Epithelial cell of esophagus (primary cell): ENCODE measurements around the gene SCN8A.
"Not testable (repeated sequence)": the region's sequence is repeated elsewhere in the genome, so short reads cannot be mapped to it uniquely, and the experiment has no call there.

Experiments used
- DNase-seq: peaks from one replicate; pipeline ENCODE4 v3.0.0; 2010; ENCODE audit warnings: low read depth
- H3K4me3 ChIP-seq: 2 replicates; pipeline ENCODE4 v1.5.1; 2011; ENCODE audit warnings: mild to moderate bottlenecking, low read length, control low read depth
- CTCF ChIP-seq: IDR thresholded peaks from 2 replicates; pipeline ENCODE4 v1.5.1; 2011; ENCODE audit warnings: low read depth, mild to moderate bottlenecking, low read length, control low read depth, inconsistent platforms; ENCODE audit not compliant: insufficient read depth; ENCODE audit errors: missing control alignments

SCN8A gene

DNA sequence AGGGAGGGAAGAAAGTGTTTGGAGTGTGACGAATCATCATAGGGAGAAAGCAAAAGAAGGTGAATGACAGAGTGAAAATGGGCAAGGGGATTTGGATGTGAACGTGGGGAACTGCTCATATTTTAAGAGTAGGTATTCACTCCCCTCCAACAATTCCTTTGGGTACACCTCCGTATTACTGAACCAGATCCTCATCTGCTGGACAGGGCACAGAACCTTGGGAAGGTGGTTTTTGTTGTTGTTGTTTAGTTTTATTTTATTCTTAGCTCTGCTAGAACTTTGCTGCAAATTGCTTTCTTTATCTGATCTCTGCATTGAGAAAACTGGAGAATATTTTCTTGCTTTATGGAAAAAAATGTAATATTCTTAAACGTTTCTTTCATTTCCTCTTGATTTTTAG lies 7.1 kb downstream of the SCN8A start:
- DNase-seq, result no peak
- TF ChIP-seq CTCF, result no peak
- H3K4me3 ChIP-seq, result no peak overlapping the region

DNA sequence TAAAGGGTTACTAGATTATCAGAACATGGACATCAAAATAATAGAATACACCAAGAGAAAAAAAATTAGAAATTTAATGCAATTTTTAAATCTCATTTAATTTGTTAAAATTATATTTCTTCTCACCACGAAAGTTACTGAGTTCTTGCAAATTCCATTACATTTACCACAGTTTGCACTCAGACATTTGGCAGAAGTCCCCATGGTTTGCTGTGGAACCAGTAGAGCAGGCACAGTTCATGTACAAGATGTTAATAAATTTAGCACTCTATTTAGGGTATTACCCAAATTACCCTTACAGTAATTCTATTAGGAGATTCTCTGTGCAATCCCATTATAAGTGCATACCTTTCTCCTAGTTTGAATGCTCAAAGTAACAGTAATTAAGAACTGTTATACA lies 9.7 kb downstream of the SCN8A start:
- H3K4me3 ChIP-seq, result no peak overlapping the region
- TF ChIP-seq CTCF, result no peak
- no peak for DNase-seq

DNA sequence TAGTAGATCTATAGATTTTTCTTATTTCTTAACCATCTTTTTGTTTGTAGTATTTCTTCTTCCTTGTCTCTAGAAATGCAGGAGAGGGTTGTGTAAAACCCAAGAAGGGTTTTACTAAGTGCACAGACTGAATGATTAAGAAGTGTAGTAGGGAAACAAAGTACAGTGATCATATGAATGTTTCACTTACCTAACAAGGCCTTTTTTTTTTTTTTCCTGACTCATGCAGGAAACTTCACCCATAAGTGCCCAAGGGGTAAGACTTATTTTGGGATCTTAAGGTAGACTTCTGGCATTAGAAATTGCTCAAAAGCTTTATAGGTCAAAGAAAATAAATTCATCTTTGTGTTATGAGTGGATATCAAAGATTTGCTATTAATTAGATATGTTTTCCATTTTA lies 10.2 kb downstream of the SCN8A start:
- H3K4me3 ChIP-seq, result no peak overlapping the region
- DNase-seq, result peak; percentile 49
- TF ChIP-seq CTCF, result no peak

- H3K4me3 ChIP-seq, DNase-seq: not testable (repeated sequence)
Measured at GRCh38 chr12:51605896-51606295, 14.9 kb downstream of the SCN8A start.

GRCh38 chr12:51607197-51607596 lies 16.2 kb downstream of the SCN8A start:
- not testable (repeated sequence) for H3K4me3 ChIP-seq, DNase-seq

GRCh38 chr12:51620448-51620847 lies 29.4 kb downstream of the SCN8A start:
- no peak for DNase-seq
- no peak for TF ChIP-seq CTCF
- H3K4me3 ChIP-seq, result no peak overlapping the region

- H3K4me3 ChIP-seq, result no peak overlapping the region
- no peak for DNase-seq
- TF ChIP-seq CTCF, result no peak
Measured at GRCh38 chr12:51621156-51621922, 30.3 kb downstream of the SCN8A start.

DNA sequence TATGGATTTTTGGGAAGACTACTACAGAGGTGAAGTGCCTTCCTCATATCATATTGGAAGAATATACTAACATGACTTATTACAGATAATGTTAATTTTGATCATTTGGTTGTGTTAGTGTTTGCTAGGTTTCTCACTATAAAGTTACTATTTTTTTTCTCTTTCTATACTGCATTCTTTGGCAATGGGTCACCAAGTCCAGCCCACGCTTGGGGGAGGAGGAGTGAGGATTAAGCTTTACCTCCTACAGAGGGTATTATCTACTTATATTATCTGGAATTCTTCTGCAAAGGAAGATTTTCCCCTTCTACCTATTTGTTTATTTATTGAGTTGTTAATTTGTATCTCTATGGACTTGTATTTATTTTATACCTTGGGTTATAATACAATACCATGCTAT lies 31.5 kb downstream of the SCN8A start:
- DNase-seq, result no peak
- no peak for TF ChIP-seq CTCF
- no peak overlapping the region for H3K4me3 ChIP-seq
